ENCODE data around the gene GPR42.
A peak's percentile ranks its signal among the peaks of the same experiment; 100 is the strongest.

Gene GPR42

DNA sequence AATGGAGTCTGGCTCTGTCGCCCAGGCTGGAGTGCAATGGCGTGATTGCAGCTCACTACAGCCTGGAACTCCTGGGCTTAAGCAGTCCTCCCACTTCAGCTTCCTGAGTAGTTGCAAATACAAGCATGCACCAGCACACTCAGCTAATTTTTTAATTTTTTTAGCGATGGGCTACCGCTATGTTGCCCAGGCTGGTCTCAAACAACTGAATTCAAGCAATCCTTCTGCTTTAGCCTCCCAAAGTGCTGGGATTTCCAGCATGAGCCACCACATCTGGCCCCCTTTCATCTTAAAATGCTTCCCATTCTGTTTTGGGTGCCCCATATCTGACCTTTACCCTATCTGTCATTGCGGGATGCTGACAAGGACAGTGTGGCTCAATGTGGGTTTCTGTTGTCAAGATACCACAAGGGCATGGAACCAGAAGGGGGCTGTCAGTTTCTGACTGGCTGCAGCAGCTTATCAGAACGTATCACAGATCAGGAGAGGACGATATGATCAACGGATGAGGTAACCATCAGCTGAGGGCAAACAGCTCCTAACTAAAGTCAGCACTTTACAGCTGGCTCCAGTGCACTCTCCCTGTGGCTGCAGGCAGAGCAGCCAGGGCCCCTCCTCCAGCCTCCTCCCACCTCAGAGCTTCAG, 32.4 kb downstream of the GPR42 start:
- TF ChIP-seq, protein P1, sequence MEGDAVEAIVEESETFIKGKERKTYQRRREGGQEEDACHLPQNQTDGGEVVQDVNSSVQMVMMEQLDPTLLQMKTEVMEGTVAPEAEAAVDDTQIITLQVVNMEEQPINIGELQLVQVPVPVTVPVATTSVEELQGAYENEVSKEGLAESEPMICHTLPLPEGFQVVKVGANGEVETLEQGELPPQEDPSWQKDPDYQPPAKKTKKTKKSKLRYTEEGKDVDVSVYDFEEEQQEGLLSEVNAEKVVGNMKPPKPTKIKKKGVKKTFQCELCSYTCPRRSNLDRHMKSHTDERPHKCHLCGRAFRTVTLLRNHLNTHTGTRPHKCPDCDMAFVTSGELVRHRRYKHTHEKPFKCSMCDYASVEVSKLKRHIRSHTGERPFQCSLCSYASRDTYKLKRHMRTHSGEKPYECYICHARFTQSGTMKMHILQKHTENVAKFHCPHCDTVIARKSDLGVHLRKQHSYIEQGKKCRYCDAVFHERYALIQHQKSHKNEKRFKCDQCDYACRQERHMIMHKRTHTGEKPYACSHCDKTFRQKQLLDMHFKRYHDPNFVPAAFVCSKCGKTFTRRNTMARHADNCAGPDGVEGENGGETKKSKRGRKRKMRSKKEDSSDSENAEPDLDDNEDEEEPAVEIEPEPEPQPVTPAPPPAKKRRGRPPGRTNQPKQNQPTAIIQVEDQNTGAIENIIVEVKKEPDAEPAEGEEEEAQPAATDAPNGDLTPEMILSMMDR (conservative IDR thresholded peaks at IDR 0.05), result no peak

DNA sequence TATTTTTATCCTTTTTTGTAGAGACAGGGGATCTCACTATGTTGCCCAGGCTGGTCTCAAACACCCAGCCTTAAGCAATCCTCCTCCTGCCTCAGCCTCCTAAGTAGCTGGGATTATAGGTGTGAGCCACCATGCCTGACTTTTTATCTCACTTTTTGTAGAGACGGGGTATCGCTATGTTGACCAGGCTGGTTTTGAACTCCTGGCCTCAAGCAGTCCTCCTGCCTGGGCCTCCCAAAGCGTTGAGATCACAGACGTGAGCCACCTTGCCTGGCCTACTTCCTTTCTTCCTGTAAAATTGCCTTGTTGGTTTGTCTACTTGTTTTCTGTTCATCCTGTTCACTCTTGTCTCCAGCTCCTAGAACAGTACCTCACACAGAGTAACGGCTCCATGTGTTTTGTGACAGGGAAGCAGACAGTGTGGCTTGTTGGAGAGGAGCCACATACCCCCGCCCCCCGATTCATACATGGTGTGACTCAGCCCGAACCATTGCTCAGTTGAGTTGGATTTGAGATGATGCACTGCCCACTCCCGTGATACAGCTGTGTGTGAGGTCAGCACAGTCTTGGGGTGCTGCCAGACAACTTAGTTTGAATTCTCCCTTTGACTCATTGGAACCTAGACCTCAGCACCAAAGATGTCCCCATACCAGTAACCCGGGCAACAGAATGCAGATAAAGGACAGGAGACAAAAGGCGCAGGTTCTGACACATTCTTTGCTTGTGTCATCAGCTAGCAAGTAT, 34.2 kb downstream of the GPR42 start:
- no peak overlapping the region for H3K27ac ChIP-seq
- TF ChIP-seq, protein P1 (conservative IDR thresholded peaks at IDR 0.05), result no peak

More for the DNA sequence above, 32.4 kb downstream of the GPR42 start:
- H3K27ac ChIP-seq, result no peak overlapping the region

DNA sequence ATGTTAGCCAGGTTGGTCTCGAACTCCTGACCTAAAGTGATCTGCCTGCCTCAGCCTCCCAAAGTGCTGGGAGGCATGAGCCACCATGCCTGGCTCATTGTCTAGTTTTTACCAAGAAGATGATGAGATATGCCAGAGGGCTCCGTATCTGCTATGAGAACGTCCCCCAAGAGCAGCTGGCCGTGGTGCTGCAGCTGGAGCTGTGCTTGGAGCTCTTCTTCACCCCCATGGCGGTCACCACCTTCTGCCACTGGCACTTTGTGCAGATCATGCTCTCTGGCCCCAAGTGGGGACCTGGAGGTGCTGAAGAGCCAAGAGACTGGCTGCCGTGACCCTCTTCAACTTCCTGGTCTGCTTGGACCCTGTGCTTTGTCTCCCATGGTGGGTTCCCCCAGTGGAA, 36.8 kb downstream of the GPR42 start:
- TF ChIP-seq, protein P1 (conservative IDR thresholded peaks at IDR 0.05), result no peak
- H3K27ac ChIP-seq, result no peak overlapping the region

DNA sequence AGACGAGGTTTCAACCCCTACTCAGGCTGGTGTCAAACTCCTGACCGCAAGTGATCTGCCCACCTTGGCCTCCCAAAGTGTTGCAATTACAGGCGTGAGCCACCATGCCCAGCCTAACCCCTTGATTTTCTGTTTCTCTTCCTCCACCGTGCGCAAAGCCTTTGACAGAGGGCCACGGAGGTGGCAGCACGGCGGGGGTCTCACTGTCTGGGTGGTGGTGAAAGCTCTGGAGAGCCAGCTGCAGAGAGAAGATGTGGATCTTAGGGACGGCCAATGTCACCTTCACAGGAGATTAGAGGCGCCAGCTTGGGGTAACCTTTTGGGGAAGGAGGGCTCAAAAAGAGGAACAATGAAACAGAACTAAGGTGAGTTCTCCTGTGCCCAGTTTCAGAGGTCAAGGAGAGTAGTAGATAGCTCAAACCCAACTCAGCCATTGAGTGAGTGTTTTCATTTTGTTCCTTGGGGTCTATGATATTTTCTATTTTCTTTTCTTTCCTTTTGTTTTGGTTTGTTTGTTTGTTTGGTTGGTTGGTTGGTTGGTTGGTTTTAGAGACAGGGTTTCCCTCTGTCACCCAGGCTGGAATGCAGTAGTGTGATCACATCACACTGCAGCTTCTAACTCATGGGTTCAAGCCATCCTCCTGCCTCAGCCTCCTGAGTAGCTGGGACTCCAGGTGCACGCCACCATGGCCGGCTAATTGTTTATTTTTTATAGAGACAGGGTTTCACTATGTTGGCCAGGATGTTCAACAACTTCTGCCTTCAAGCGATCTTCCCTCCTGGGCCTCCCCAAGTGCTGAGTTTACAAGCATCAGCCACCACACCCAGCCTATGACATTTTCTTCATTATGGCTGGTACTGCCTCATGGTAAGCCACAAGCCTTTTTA, 37.7 kb downstream of the GPR42 start:
- peak overlapping the region; percentile 63 for H3K27ac ChIP-seq
- TF ChIP-seq, protein P1 (conservative IDR thresholded peaks at IDR 0.05), result no peak

DNA sequence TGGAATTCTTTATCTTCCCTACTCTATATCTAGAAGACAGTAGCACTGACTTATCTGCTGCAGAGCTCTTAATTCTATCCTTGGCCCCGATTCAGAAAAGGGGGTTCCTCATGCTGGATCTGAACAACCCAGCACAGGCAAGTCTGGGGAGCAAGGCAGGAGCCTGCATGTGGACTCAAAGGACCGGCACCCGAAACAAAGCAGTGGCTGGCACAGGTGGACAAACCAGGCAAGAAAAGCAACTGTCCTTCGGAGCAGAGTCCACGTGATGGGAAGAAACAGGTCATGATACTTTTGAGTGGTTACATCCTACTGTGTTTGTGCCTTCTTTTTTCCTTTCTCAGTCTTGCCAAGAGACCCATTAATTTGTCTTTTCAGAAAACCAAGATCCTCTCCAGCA, 38.3 kb downstream of the GPR42 start:
- peak overlapping the region; percentile 63 for H3K27ac ChIP-seq
- TF ChIP-seq, protein P1 (conservative IDR thresholded peaks at IDR 0.05), result no peak

DNA sequence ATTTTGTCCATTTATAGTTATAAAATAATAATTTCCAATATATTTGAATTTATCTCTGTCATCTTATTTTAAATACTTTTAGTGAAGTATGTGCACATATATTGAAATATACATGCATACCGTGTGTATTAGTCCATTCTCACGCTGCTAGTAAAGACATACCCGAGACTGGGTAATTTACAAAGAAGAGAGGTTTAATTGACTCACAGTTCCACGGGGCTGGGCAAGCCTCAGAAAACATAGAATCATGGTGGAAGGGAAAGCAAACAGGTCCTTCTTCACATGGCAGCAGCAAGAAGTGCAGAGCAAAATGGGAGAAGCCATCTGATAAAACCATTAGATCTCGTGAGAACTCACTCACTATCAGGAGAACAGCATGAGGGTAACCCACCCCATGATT, 39.6 kb downstream of the GPR42 start:
- TF ChIP-seq, protein P1 (conservative IDR thresholded peaks at IDR 0.05), result no peak
- no peak overlapping the region for H3K27ac ChIP-seq

DNA sequence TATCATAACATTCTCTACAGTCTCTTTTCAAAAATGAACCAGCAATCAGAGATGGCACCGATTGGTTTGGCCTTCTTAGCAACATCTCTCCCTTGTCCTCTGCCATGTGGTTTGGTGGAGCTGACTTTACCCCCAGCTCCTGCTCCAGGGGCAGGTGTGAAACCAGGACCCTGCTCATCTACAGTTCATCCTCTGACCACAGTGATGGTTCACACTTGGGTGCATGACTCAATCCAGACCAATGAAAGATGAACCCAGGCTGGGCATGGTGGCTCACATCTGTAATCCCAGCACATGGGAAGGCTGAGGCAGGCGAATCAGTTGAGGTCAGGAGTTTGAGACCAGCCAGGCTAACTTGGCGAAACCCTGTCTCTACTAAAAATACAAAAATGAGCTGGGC, 43.6 kb downstream of the GPR42 start:
- no peak overlapping the region for H3K27ac ChIP-seq
- TF ChIP-seq, protein P1 (conservative IDR thresholded peaks at IDR 0.05), result no peak
